HepG2 (cell line): Measurements from ENCODE around the gene OR10P1. TPM values are rescaled to one million over a fixed set of nuclear protein-coding genes. Genes with fewer than 3 reads are reported as not detected.

ENCODE experiments used
- ATAC-seq: fragments of 200-7000 bp; cut with Tn5 transposase; 3 replicates; pipeline ENCODE4 v1.9.1; 2020; ENCODE audit warnings: mild to moderate bottlenecking, moderate library complexity
- BruUV-seq: library from RNA; stranded (reverse); fragments of 400-500 nt; replicated peaks from 2 replicates; lab custom pipeline; 2021; lab: Mats Ljungman, UMichigan
- CTCF ChIA-PET: fragments of 300-600 bp; formaldehyde crosslinking; extraction: SDS; loops from one replicate; lab custom pipeline; 2021; ENCODE audit warnings: low total read pairs, inconsistent platforms, low intra/inter-chr PET ratio; lab: Yijun Ruan, JAX
- POLR2A ChIA-PET: fragments of 350-600 bp; sonication (Branson Sonifier 250); formaldehyde crosslinking; loops from one replicate; lab custom pipeline; 2020; ENCODE audit warnings: antibody characterized with exemption, inconsistent platforms; lab: Yijun Ruan, JAX
- DNase-seq: peaks from one replicate; pipeline ENCODE4 v3.0.0-alpha.2; 2015; ENCODE audit warnings: low spot score
- FAIRE-seq: peaks from 3 replicates; lab custom pipeline; 2011; peaks lifted over from hg19 to GRCh38; lab: Jason Lieb, UNC
- H2AFZ ChIP-seq: one replicate; pipeline ENCODE4 v1.6.1; 2011; ENCODE audit warnings: low read length, inconsistent platforms
- H3K27ac ChIP-seq: fragments of 300-600 bp; 3 replicates; pipeline ENCODE4 v1.8.0; 2011; ENCODE audit warnings: mixed run types, mild to moderate bottlenecking, mixed read lengths, low read length, inconsistent platforms; ENCODE audit not compliant: insufficient read depth; ENCODE audit errors: extremely low read length
- H3K27me3 ChIP-seq, 2 experiments: fragments of 200-600 bp in 1 of 2; 2 replicates in 1 of 2; 3 replicates in 1 of 2; pipeline versions ENCODE4 v1.6.0 to v1.8.0; 2011; ENCODE audit warnings: low read length in 2 of 2, mild to moderate bottlenecking in 2 of 2, moderate library complexity in 2 of 2, inconsistent platforms in 1 of 2; ENCODE audit not compliant: insufficient read depth in 2 of 2, control insufficient read depth in 1 of 2
- H3K36me3 ChIP-seq, 2 experiments: fragments of 200-600 bp in 1 of 2; replicated peaks in 1 of 2; 2 replicates in 1 of 2; 3 replicates in 1 of 2; pipeline versions ENCODE4 v1.5.1 to v1.8.0; 2011; ENCODE audit warnings: low read length in 2 of 2, inconsistent platforms in 1 of 2; ENCODE audit not compliant: insufficient read depth in 2 of 2, control insufficient read depth in 1 of 2
- H3K4me1 ChIP-seq: 2 replicates; pipeline ENCODE4 v1.5.1; 2012; ENCODE audit warnings: low read length, inconsistent platforms; ENCODE audit not compliant: insufficient read depth
- H3K4me2 ChIP-seq: 2 replicates; pipeline ENCODE4 v1.6.0; 2011; ENCODE audit warnings: low read depth, low read length, inconsistent platforms
- H3K4me3 ChIP-seq, 3 experiments: fragments of 200-600 bp in 1 of 3; sonication (generic), shearing (Covaris generic) in 1 of 3; replicated peaks in 1 of 3; 2 replicates each; pipeline ENCODE4 v1.5.1; 2011 to 2016; ENCODE audit warnings: low read length in 3 of 3, inconsistent platforms in 2 of 3, low read depth in 2 of 3, mild to moderate bottlenecking in 2 of 3, control low read depth in 1 of 3, mixed read lengths in 1 of 3; ENCODE audit not compliant: insufficient read depth in 1 of 3
- H3K79me2 ChIP-seq: one replicate; pipeline ENCODE4 v1.6.1; 2011; ENCODE audit warnings: low read length, inconsistent platforms; ENCODE audit not compliant: insufficient read depth
- H3K9ac ChIP-seq: 2 replicates; pipeline ENCODE4 v1.6.0; 2011; ENCODE audit warnings: mild to moderate bottlenecking, low read depth, low read length, inconsistent platforms; ENCODE audit not compliant: insufficient read depth
- H3K9me3 ChIP-seq: 2 replicates; pipeline ENCODE4 v1.5.1; 2012; ENCODE audit warnings: mild to moderate bottlenecking, low read length
- H4K20me1 ChIP-seq: 2 replicates; pipeline ENCODE4 v1.6.0; 2011; ENCODE audit warnings: inconsistent platforms, mild to moderate bottlenecking, low read length, moderate library complexity; ENCODE audit not compliant: insufficient read depth
- HOXA7 ChIP-seq: sonication (generic); formaldehyde crosslinking; IDR thresholded peaks from 2 replicates; pipeline ENCODE4 v1.8.1; 2022; ENCODE audit warnings: mild to moderate bottlenecking, missing genetic modification reagents, moderate library complexity
- SRSF9 ChIP-seq: fragments of 200-400 bp; formaldehyde crosslinking; IDR thresholded peaks from 2 replicates; pipeline ENCODE4 v1.6.1; 2018; ENCODE audit warnings: borderline replicate concordance, mild to moderate bottlenecking, low read depth, low read length; ENCODE audit not compliant: insufficient read depth, poor library complexity, severe bottlenecking
- TAF1 ChIP-seq: sonication (generic); formaldehyde crosslinking; IDR thresholded peaks from 2 replicates; pipeline ENCODE4 v1.4.0; 2020; ENCODE audit warnings: missing genetic modification reagents
- ZBTB1 ChIP-seq: sonication (generic); formaldehyde crosslinking; IDR thresholded peaks from 2 replicates; pipeline ENCODE4 v1.4.0; 2020; ENCODE audit warnings: missing genetic modification reagents, borderline replicate concordance
- ZBTB8A ChIP-seq: sonication (generic); formaldehyde crosslinking; IDR thresholded peaks from 2 replicates; pipeline ENCODE4 v1.4.0; 2020; ENCODE audit warnings: mild to moderate bottlenecking, low read depth, missing genetic modification reagents, borderline replicate concordance
- ZNF317 ChIP-seq: sonication (generic); formaldehyde crosslinking; IDR thresholded peaks from 2 replicates; pipeline ENCODE4 v1.5.0; 2020; ENCODE audit warnings: mild to moderate bottlenecking, missing genetic modification reagents
- ZNF572 ChIP-seq: sonication (generic); formaldehyde crosslinking; IDR thresholded peaks from 2 replicates; pipeline ENCODE4 v1.5.1; 2020; ENCODE audit warnings: mild to moderate bottlenecking, missing genetic modification reagents
- WGBS: methylation state at CpG from one replicate; pipeline ENCODE4 v1.1.6; 2017; ENCODE audit warnings: low lambda C conversion rate; 5-methylcytosine and 5-hydroxymethylcytosine counted together
- in situ Hi-C: cut with HindIII; loops from 2 replicates; pipeline ENCODE4 v1.10.0; 2017; ENCODE audit warnings: low pct_unique_long_range_greater_than_20kb; ENCODE audit not compliant: extremely low pct_ligation_motif_present
- intact Hi-C: fragments of 100-400 bp; cut with micrococcal nuclease; formaldehyde crosslinking; loops from one replicate; pipeline ENCODE4 v1.10.0; 2022; ENCODE audit not compliant: unreplicated experiment
- polyA plus RNA-seq, 8 experiments: library from polyadenylated mRNA; depleted of rRNA in 3 of 8; stranded (reverse) in 7 of 8; unstranded in 1 of 8; fragments of >200 nt; fragmentation: Illumina TruSeq in 4 of 8; extraction: Trizol in 4 of 8; gene quantifications; 2 replicates each; pipeline versions ENCODE4 v1.2.1 to v1.2.3, GENCODE V29; 2011 to 2016; ENCODE audit warnings: low read depth in 4 of 8, missing spikeins in 1 of 8, mixed read lengths in 1 of 8; ENCODE audit not compliant: insufficient read depth in 1 of 8
- total RNA-seq, 5 experiments: library from RNA; depleted of rRNA; stranded (reverse); fragments of >200 nt; fragmentation: Illumina TruSeq; extraction: Trizol; gene quantifications; 2 replicates each; pipeline ENCODE4 v1.2.3, GENCODE V29; 2016; ENCODE audit warnings: low read depth in 1 of 5
- TF ChIP-seq, protein P1 (sequence below): sonication (generic); formaldehyde crosslinking; IDR thresholded peaks from 2 replicates; pipeline ENCODE4 v1.8.1; 2023; ENCODE audit warnings: missing genetic modification reagents, mild to moderate bottlenecking, borderline replicate concordance
- TF ChIP-seq, protein P2 (sequence below): sonication (generic); formaldehyde crosslinking; conservative IDR thresholded peaks from 2 replicates; pipeline ENCODE4 v1.4.0; 2020; ENCODE audit warnings: missing genetic modification reagents
- TF ChIP-seq, protein P3 (sequence below): sonication (generic); formaldehyde crosslinking; IDR thresholded peaks from 2 replicates; pipeline ENCODE4 v1.4.0; 2020; ENCODE audit warnings: missing genetic modification reagents

The OR10P1 gene
- total and polyA plus RNA-seq, 2 of the 13 experiments (the other 11 are each of a cell fraction or from before 2014, with no cell fraction given), result not detected

DNA sequence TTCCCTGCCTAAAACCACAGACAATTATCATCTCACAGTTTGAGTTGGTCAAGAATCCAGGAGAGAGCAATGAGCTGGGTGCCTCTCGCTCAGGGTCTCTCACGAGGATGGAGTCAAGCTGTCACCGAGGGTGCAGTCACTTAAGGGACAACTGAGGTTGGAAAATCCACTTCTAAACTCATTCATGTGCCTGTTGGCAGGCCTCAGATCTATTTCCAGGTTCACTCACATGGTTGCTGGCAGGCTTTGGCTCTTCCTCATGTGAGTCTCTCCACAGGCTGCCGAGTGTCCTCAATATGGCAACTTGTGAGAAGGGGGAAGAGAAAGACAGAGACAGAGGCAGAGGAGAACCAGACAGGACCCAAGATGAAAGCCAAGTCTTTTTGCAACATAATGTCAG is 10.5 kb upstream of the OR10P1 start (continued):
- TF ChIP-seq, protein P1, sequence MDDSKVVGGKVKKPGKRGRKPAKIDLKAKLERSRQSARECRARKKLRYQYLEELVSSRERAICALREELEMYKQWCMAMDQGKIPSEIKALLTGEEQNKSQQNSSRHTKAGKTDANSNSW (CRISPR knock-in tag), result no peak
- TF ChIP-seq ZNF317 (CRISPR knock-in tag), result no peak
- TF ChIP-seq SRSF9, result no peak
- TF ChIP-seq, protein P2, sequence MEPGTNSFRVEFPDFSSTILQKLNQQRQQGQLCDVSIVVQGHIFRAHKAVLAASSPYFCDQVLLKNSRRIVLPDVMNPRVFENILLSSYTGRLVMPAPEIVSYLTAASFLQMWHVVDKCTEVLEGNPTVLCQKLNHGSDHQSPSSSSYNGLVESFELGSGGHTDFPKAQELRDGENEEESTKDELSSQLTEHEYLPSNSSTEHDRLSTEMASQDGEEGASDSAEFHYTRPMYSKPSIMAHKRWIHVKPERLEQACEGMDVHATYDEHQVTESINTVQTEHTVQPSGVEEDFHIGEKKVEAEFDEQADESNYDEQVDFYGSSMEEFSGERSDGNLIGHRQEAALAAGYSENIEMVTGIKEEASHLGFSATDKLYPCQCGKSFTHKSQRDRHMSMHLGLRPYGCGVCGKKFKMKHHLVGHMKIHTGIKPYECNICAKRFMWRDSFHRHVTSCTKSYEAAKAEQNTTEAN (CRISPR knock-in tag), result no peak
- TF ChIP-seq HOXA7 (CRISPR knock-in tag), result no peak

DNA sequence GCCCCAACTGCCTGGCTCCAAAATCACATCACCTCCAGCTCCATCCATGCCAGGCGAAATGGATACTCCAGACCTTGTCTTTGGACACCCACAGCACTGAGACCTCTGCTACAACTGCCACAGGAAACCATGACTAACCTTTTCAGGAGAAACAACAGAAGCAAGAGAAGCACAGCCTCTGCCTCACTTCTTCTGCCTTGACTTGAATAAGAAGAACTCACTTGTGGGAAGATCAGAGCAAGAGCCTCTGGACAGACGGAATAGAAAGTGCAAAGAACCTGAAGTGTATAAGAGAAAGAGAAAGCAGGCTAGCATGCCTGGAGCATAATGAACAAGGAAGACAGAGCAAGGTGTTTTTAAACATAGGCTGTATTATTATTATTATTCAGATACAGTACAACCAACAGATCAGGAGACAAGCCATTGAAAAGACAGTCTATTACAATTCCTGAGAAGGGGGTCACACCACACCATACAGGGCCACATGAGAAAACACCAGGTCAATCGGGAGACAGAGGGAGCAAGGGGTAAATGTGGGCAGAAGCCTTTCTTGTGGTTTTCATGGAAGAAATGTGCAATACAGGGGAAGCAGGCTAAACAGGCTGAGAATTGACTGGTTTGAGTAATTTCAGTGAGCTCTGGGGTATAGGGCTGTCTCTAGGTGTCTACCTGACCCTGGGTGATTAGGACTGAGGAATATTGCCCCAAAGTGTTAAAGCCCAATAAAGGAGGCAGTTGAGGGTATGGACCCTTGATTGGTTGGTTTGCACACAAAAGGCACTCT is 7.4 kb upstream of the OR10P1 start:
- Histone ChIP-seq H3K4me3 (no peak overlapping the region), H3K79me2 (no peaks in the 10 kb centered on the region), H4K20me1 (no peaks in the 10 kb centered on the region), H3K27ac (no peak overlapping the region), H3K9ac (no peak overlapping the region), H3K36me3 (no peaks in the 10 kb centered on the region), H3K4me2 (no peak overlapping the region), H3K4me1 (no peaks in the 10 kb centered on the region), H3K27me3 (peaks cover 0 to 6% of the 10 kb centered on the region in 2 experiments; a peak in 1 of 5 replicates), H3K9me3 (no peaks in the 10 kb centered on the region), H2AFZ (no peak overlapping the region)
- in situ Hi-C loops (no loop called here), intact Hi-C loops (no loop called here)
- no peak for DNase-seq
- no peak for ATAC-seq
- no peak for FAIRE-seq
- CTCF ChIA-PET, result no interaction called here
- WGBS, result 9% methylated on average over 3 of the region's 3 CpGs
- POLR2A ChIA-PET, result no interaction called here
- TF ChIP-seq TAF1 (CRISPR knock-in tag), result no peak
- no peak for TF ChIP-seq ZBTB1
- no peak for TF ChIP-seq ZNF572
- no peak for TF ChIP-seq ZBTB8A
- TF ChIP-seq, protein P3, sequence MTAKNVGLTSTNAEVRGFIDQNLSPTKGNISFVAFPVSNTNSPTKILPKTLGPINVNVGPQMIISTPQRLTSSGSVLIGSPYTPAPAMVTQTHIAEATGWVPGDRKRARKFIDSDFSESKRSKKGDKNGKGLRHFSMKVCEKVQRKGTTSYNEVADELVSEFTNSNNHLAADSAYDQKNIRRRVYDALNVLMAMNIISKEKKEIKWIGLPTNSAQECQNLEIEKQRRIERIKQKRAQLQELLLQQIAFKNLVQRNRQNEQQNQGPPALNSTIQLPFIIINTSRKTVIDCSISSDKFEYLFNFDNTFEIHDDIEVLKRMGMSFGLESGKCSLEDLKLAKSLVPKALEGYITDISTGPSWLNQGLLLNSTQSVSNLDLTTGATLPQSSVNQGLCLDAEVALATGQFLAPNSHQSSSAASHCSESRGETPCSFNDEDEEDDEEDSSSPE (CRISPR knock-in tag), result no peak
- BruUV-seq, result no TSS peak
